Measurements from ENCODE around the gene CUEDC2.

- TF ChIP-seq, protein P1, sequence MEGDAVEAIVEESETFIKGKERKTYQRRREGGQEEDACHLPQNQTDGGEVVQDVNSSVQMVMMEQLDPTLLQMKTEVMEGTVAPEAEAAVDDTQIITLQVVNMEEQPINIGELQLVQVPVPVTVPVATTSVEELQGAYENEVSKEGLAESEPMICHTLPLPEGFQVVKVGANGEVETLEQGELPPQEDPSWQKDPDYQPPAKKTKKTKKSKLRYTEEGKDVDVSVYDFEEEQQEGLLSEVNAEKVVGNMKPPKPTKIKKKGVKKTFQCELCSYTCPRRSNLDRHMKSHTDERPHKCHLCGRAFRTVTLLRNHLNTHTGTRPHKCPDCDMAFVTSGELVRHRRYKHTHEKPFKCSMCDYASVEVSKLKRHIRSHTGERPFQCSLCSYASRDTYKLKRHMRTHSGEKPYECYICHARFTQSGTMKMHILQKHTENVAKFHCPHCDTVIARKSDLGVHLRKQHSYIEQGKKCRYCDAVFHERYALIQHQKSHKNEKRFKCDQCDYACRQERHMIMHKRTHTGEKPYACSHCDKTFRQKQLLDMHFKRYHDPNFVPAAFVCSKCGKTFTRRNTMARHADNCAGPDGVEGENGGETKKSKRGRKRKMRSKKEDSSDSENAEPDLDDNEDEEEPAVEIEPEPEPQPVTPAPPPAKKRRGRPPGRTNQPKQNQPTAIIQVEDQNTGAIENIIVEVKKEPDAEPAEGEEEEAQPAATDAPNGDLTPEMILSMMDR (IDR thresholded peaks at IDR 0.05; ENCODE audit: low read depth, low read length): no peak
- no peak for TF ChIP-seq EZH2phosphoT487 (IDR thresholded peaks at IDR 0.05; ENCODE audit: low read depth)
These were observed 11.5 kb downstream of the CUEDC2 start, which contains the start of gene FBXL15 for GRCh38 chr10:102420714-102421506.

All from OCI-LY3 (cell line).